Ovary (tissue), 3 donors: Measurements from ENCODE around the gene LYPD5.

Experiments
- POLR2A ChIP-seq: fragments of 450-650 bp; IDR thresholded peaks from one replicate; pipeline ENCODE4 v1.6.1; 2017; ENCODE audit warnings: antibody characterized with exemption, mild to moderate bottlenecking, moderate library complexity
- TF ChIP-seq, protein P1 (sequence below), 3 donors: fragments of 450-650 bp in 2 of 3; fragments of 200-600 bp in 1 of 3; IDR thresholded peaks; one replicate each; pipeline versions ENCODE4 v1.5.1 to v1.8.0; 2016 to 2022; ENCODE audit warnings: antibody characterized with exemption in 3 of 3, mild to moderate bottlenecking in 1 of 3
- donor health status: DM: no; HTN: no; CAD: no.

DNA sequence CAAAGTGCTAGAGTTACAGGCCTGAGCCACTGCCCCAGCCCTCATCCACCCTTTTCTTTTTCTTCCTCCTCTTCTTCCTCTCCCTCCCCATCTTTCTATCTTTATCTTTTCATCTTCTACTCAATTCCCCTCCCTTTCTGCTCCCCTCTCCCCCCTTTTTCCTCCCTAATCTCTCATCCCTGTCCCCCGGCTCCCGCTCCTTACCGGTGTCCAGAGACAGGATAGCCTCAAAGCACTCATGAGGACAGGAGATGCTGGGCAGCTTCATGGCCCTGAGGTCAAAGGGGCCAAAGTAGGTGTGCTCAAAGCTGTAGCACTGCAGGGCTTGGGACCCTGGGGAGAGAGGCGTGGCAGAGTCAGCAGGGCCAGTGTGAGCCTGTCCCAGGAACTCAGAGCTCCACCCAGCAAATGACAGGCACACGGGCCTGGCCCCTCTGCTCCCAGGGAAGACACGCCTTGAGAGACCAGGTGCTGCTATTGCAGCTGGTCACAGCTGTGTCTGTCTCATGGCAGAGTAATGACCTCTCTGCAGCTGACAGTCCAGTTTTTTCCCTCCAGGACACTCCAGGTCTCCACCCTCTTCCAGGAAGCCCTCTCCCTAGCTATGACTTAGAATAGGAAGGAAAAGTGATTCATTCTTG is 2.6 kb downstream of the LYPD5 start:
- TF ChIP-seq, protein P1, sequence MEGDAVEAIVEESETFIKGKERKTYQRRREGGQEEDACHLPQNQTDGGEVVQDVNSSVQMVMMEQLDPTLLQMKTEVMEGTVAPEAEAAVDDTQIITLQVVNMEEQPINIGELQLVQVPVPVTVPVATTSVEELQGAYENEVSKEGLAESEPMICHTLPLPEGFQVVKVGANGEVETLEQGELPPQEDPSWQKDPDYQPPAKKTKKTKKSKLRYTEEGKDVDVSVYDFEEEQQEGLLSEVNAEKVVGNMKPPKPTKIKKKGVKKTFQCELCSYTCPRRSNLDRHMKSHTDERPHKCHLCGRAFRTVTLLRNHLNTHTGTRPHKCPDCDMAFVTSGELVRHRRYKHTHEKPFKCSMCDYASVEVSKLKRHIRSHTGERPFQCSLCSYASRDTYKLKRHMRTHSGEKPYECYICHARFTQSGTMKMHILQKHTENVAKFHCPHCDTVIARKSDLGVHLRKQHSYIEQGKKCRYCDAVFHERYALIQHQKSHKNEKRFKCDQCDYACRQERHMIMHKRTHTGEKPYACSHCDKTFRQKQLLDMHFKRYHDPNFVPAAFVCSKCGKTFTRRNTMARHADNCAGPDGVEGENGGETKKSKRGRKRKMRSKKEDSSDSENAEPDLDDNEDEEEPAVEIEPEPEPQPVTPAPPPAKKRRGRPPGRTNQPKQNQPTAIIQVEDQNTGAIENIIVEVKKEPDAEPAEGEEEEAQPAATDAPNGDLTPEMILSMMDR (IDR thresholded peaks at IDR 0.05), result no peak
- TF ChIP-seq POLR2A, result no peak
